Measurements from ENCODE around the gene EPS8.

Gene EPS8

GRCh38 chr12:15811214-15812127, 22.3 kb upstream of the EPS8 start:
- no peak overlapping the region for H2AFZ ChIP-seq (ENCODE audit: low read depth, low read length)
- H3K4me3 ChIP-seq (ENCODE audit: low read depth in 1 of 2, low read length in 2 of 2): no peak overlapping the region
- H3K27me3 ChIP-seq (ENCODE audit: insufficient read depth, low read length, poor library complexity): no peaks in the 10 kb centered on the region
- no peaks in the 10 kb centered on the region for H4K20me1 ChIP-seq (ENCODE audit: insufficient read depth, low read length)
- DNase-seq: no peak
- H3K9ac ChIP-seq (ENCODE audit: low read depth, low read length): no peak overlapping the region
- TF ChIP-seq CTCF (IDR thresholded peaks at IDR 0.05; ENCODE audit: borderline replicate concordance, extremely low read depth, low read length, poor library complexity, severe bottlenecking) (no peak), EZH2 (IDR thresholded peaks at IDR 0.05; ENCODE audit: borderline replicate concordance, low read depth, low read length, severe bottlenecking) (no peak)
- H3K36me3 ChIP-seq (ENCODE audit: insufficient read depth, low read length): no peaks in the 10 kb centered on the region
- H3K9me3 ChIP-seq (ENCODE audit: insufficient read depth, low read length, severe bottlenecking): no peaks in the 10 kb centered on the region
- H3K4me1 ChIP-seq (ENCODE audit: insufficient read depth, low read length): no peaks in the 10 kb centered on the region
- H3K79me2 ChIP-seq (ENCODE audit: insufficient read depth, low read length): no peaks in the 10 kb centered on the region
- H3K4me2 ChIP-seq (ENCODE audit: insufficient read depth, low read length): no peak overlapping the region
- H3K27ac ChIP-seq (ENCODE audit: low read length): no peak overlapping the region
- no peak for ATAC-seq (ENCODE audit: insufficient read depth, low read depth)

GRCh38 chr12:15808652-15809051, 19.5 kb upstream of the EPS8 start:
- Histone ChIP-seq H3K4me1 (ENCODE audit: insufficient read depth, low read length) (no peaks in the 10 kb centered on the region), H3K79me2 (ENCODE audit: insufficient read depth, low read length) (no peaks in the 10 kb centered on the region), H3K27ac (ENCODE audit: low read length) (no peak overlapping the region), H3K4me2 (ENCODE audit: insufficient read depth, low read length) (no peak overlapping the region), H3K9ac (ENCODE audit: low read depth, low read length) (no peak overlapping the region), H3K9me3 (ENCODE audit: insufficient read depth, low read length, severe bottlenecking) (no peaks in the 10 kb centered on the region), H3K36me3 (ENCODE audit: insufficient read depth, low read length) (no peaks in the 10 kb centered on the region), H4K20me1 (ENCODE audit: insufficient read depth, low read length) (no peaks in the 10 kb centered on the region), H3K4me3 (ENCODE audit: low read depth in 1 of 2, low read length in 2 of 2) (no peak overlapping the region), H3K27me3 (ENCODE audit: insufficient read depth, low read length, poor library complexity) (peaks cover 3% of the 10 kb centered on the region), H2AFZ (ENCODE audit: low read depth, low read length) (no peak overlapping the region)
- DNase-seq: no peak
- ATAC-seq (ENCODE audit: insufficient read depth, low read depth): no peak
- no peak for TF ChIP-seq CTCF (IDR thresholded peaks at IDR 0.05; ENCODE audit: borderline replicate concordance, extremely low read depth, low read length, poor library complexity, severe bottlenecking)
- no peak for TF ChIP-seq EZH2 (IDR thresholded peaks at IDR 0.05; ENCODE audit: borderline replicate concordance, low read depth, low read length, severe bottlenecking)

GRCh38 chr12:15808250-15808649, 19.1 kb upstream of the EPS8 start:
- Histone ChIP-seq H3K4me2 (ENCODE audit: insufficient read depth, low read length) (no peak overlapping the region), H3K9ac (ENCODE audit: low read depth, low read length) (no peak overlapping the region), H3K27ac (ENCODE audit: low read length) (no peak overlapping the region), H3K79me2 (ENCODE audit: insufficient read depth, low read length) (no peaks in the 10 kb centered on the region), H2AFZ (ENCODE audit: low read depth, low read length) (no peak overlapping the region), H3K36me3 (ENCODE audit: insufficient read depth, low read length) (no peaks in the 10 kb centered on the region), H3K4me3 (ENCODE audit: low read depth in 1 of 2, low read length in 2 of 2) (no peak overlapping the region), H4K20me1 (ENCODE audit: insufficient read depth, low read length) (no peaks in the 10 kb centered on the region), H3K4me1 (ENCODE audit: insufficient read depth, low read length) (no peaks in the 10 kb centered on the region), H3K9me3 (ENCODE audit: insufficient read depth, low read length, severe bottlenecking) (no peaks in the 10 kb centered on the region), H3K27me3 (ENCODE audit: insufficient read depth, low read length, poor library complexity) (peaks cover 3% of the 10 kb centered on the region)
- ATAC-seq (ENCODE audit: insufficient read depth, low read depth): no peak
- DNase-seq: no peak
- TF ChIP-seq EZH2 (IDR thresholded peaks at IDR 0.05; ENCODE audit: borderline replicate concordance, low read depth, low read length, severe bottlenecking) (no peak), CTCF (IDR thresholded peaks at IDR 0.05; ENCODE audit: borderline replicate concordance, extremely low read depth, low read length, poor library complexity, severe bottlenecking) (no peak)

All from DND-41 (cell line).